Lower leg skin (tissue), 4 donors: ENCODE results near the gene OFD1. TPM values are rescaled to one million over a fixed set of nuclear protein-coding genes. Genes with fewer than 3 reads are reported as not detected.

ENCODE experiments used
- DNase-seq, 2 donors: peaks; one replicate each; pipeline ENCODE4 v3.0.0-alpha.2; 2019; ENCODE audit warnings: low spot score in 2 of 2
- H3K4me3 ChIP-seq: fragments of 200-600 bp; sonication (generic); 2 replicates; pipeline ENCODE4 v1.5.1; 2017; ENCODE audit warnings: mild to moderate bottlenecking, low read depth; ENCODE audit not compliant: poor library complexity, severe bottlenecking
- CTCF ChIP-seq, 3 donors: fragments of 450-650 bp; IDR thresholded peaks; one replicate each; pipeline ENCODE4 v1.5.1; 2016; ENCODE audit warnings: antibody characterized with exemption in 3 of 3, mild to moderate bottlenecking in 3 of 3, moderate library complexity in 2 of 3
- POLR2A ChIP-seq, 2 donors: fragments of 450-650 bp; IDR thresholded peaks; one replicate each; pipeline ENCODE4 v1.6.1; 2016 to 2017; ENCODE audit warnings: antibody characterized with exemption in 2 of 2, mild to moderate bottlenecking in 1 of 2, moderate library complexity in 1 of 2
- WGBS, 2 donors: methylation state at CpG; one replicate each; pipeline ENCODE4 v1.1.5; 2018; 5-methylcytosine and 5-hydroxymethylcytosine counted together
- intact Hi-C: fragments of 100-400 bp; cut with DNase I; formaldehyde crosslinking; loops from one replicate; pipeline ENCODE4 v1.15.0; 2023; ENCODE audit warnings: low total_unique reads
- total RNA-seq, 4 donors: library from RNA; depleted of rRNA; stranded (reverse); fragments of >200 nt; gene quantifications; one replicate each; pipeline ENCODE4 v1.1.0, GENCODE V29; 2016

Gene OFD1
- total RNA-seq, 4 donors from 2014 or later: 20.0 to 69.6 (median 27.5) TPM

- intact Hi-C loops: no loop called here
These were observed 41.1 kb upstream of the OFD1 start for GRCh38 chrX:13693341-13693961.

GRCh38 chrX:13694359-13694758, 40.2 kb upstream of the OFD1 start:
- 46 to 66% methylated on average over 2 of the region's 2 CpGs for WGBS, 2 donors
- intact Hi-C loops: no loop called here
- no peak overlapping the region for H3K4me3 ChIP-seq
- TF ChIP-seq CTCF (IDR thresholded peaks at IDR 0.05) (no peak), POLR2A (IDR thresholded peaks at IDR 0.05) (no peak)
- DNase-seq: no peak

More at GRCh38 chrX:13693341-13693961, 41.1 kb upstream of the OFD1 start:
- H3K4me3 ChIP-seq: no peak overlapping the region
- no peak for DNase-seq
- TF ChIP-seq POLR2A (IDR thresholded peaks at IDR 0.05) (no peak), CTCF (IDR thresholded peaks at IDR 0.05) (no peak)
- 35 to 49% methylated on average over 7 of the region's 7 CpGs for WGBS, 2 donors

- TF ChIP-seq POLR2A (IDR thresholded peaks at IDR 0.05) (no peak), CTCF (IDR thresholded peaks at IDR 0.05) (no peak)
- 61 to 72% methylated on average over 8 of the region's 8 CpGs for WGBS, 2 donors
- DNase-seq: no peak
- intact Hi-C loops: no loop called here
- no peak overlapping the region for H3K4me3 ChIP-seq
These were observed 39.6 kb upstream of the OFD1 start for GRCh38 chrX:13694983-13695382.

GRCh38 chrX:13695601-13696115, 38.9 kb upstream of the OFD1 start:
- H3K4me3 ChIP-seq: no peak overlapping the region
- intact Hi-C loops: no loop called here
- DNase-seq: no peak
- WGBS, 2 donors: 64 to 73% methylated on average over 4 of the region's 4 CpGs
- no peak for TF ChIP-seq CTCF (IDR thresholded peaks at IDR 0.05)
- no peak for TF ChIP-seq POLR2A (IDR thresholded peaks at IDR 0.05)

GRCh38 chrX:13697455-13697854, 37.1 kb upstream of the OFD1 start:
- intact Hi-C loops: no loop called here
- 80 to 88% methylated on average over 2 of the region's 2 CpGs for WGBS, 2 donors
- TF ChIP-seq POLR2A (IDR thresholded peaks at IDR 0.05) (no peak), CTCF (IDR thresholded peaks at IDR 0.05) (no peak)
- no peak for DNase-seq
- no peak overlapping the region for H3K4me3 ChIP-seq

- H3K4me3 ChIP-seq: no peak overlapping the region
- 87 to 94% methylated on average over 1 of the region's 1 CpG for WGBS, 2 donors
- intact Hi-C loops: no loop called here
- no peak for TF ChIP-seq CTCF (IDR thresholded peaks at IDR 0.05)
- DNase-seq: no peak
These were observed 36.6 kb upstream of the OFD1 start for GRCh38 chrX:13697976-13698375.
